HCT116 (cell line): Measurements from ENCODE around the gene CEP112. TPM values are rescaled to one million over a fixed set of nuclear protein-coding genes. Genes with fewer than 3 reads are reported as not detected.

ENCODE experiments used
- ATAC-seq: fragments of 200-7000 bp; cut with Tn5 transposase; 2 replicates; pipeline ENCODE4 v1.9.1; 2020; ENCODE audit warnings: mild to moderate bottlenecking, moderate library complexity
- BruUV-seq: library from RNA; stranded (reverse); fragments of 400-500 nt; replicated peaks from 2 replicates; lab custom pipeline; 2021; lab: Mats Ljungman, UMichigan
- CTCF ChIA-PET: fragments of 300-600 bp; sonication (Branson Sonifier 250); formaldehyde crosslinking; loops from one replicate; lab custom pipeline; 2021; ENCODE audit warnings: antibody characterized with exemption; lab: Charles Lee
- POLR2A ChIA-PET: fragments of 300-600, 350-600 bp; sonication (Branson Sonifier 250); formaldehyde crosslinking; loops from one replicate; lab custom pipeline; 2021; ENCODE audit warnings: antibody characterized with exemption; lab: Charles Lee
- RAD21 ChIA-PET, 2 experiments: fragments of 300-600 bp; sonication (Branson Sonifier 250); formaldehyde crosslinking; loops; one replicate each; lab custom pipeline; 2023; ENCODE audit warnings: low total read pairs in 2 of 2; ENCODE audit not compliant: uncharacterized antibody in 2 of 2, unreplicated experiment in 2 of 2, low non-redundant PET in 1 of 2; lab: Charles Lee
- DNase-seq: peaks from one replicate; pipeline ENCODE4 v3.0.0-alpha.2; 2010; ENCODE audit warnings: low read depth, low spot score
- H2AFZ ChIP-seq: fragments of 200-600 bp; shearing (Covaris generic), sonication (generic); 2 replicates; pipeline ENCODE4 v1.6.1; 2017; ENCODE audit warnings: low read depth, mixed run types, mixed read lengths, antibody characterized with exemption, low read length; ENCODE audit not compliant: poor library complexity, severe bottlenecking
- H3K27ac ChIP-seq: 2 replicates; pipeline ENCODE4 v1.5.1; 2012; ENCODE audit warnings: low read depth, low read length
- H3K27me3 ChIP-seq: fragments of 200-600 bp; sonication (generic); 2 replicates; pipeline ENCODE4 v1.6.1; 2016; ENCODE audit warnings: mixed run types, low read length, mixed read lengths; ENCODE audit not compliant: insufficient read depth
- H3K36me3 ChIP-seq, 2 experiments: fragments of 200-500 bp in 1 of 2; fragments of 200-600 bp in 1 of 2; sonication (Bioruptor generic) in 1 of 2; sonication (generic) in 1 of 2; 2 replicates each; pipeline versions ENCODE4 v1.5.1 to v1.6.1; 2014 to 2016; ENCODE audit warnings: low read length in 2 of 2, inconsistent platforms in 1 of 2, mixed read lengths in 1 of 2, mixed run types in 1 of 2; ENCODE audit not compliant: insufficient read depth in 2 of 2, control insufficient read depth in 1 of 2
- H3K4me1 ChIP-seq, 2 experiments: fragments of 200-600 bp in 1 of 2; sonication (generic) in 1 of 2; 2 replicates each; pipeline versions ENCODE4 v1.5.1 to v1.6.1; 2012 to 2017; ENCODE audit warnings: low read length in 2 of 2, inconsistent platforms in 1 of 2, mild to moderate bottlenecking in 1 of 2, mixed read lengths in 1 of 2, mixed run types in 1 of 2, moderate library complexity in 1 of 2; ENCODE audit not compliant: insufficient read depth in 2 of 2, control insufficient read depth in 1 of 2
- H3K4me2 ChIP-seq: fragments of 200-600 bp; sonication (generic); 2 replicates; pipeline ENCODE4 v1.6.1; 2017; ENCODE audit warnings: mixed run types, low read length, mixed read lengths
- H3K4me3 ChIP-seq, 2 experiments: fragments of 200-600 bp in 1 of 2; sonication (generic) in 1 of 2; replicated peaks in 1 of 2; 2 replicates each; pipeline ENCODE4 v1.5.1; 2011 to 2016; ENCODE audit warnings: low read length in 2 of 2, control low read depth in 1 of 2, low read depth in 1 of 2, mild to moderate bottlenecking in 1 of 2, mixed read lengths in 1 of 2, mixed run types in 1 of 2
- H3K79me2 ChIP-seq: fragments of 200-600 bp; sonication (generic); 2 replicates; pipeline ENCODE4 v1.6.1; 2017; ENCODE audit warnings: mild to moderate bottlenecking, mixed run types, low read length, moderate library complexity, mixed read lengths; ENCODE audit not compliant: insufficient read depth
- H3K9ac ChIP-seq: fragments of 200-600 bp; sonication (generic); 2 replicates; pipeline ENCODE4 v1.6.1; 2016; ENCODE audit warnings: low read length, mixed read lengths
- H3K9me2 ChIP-seq: fragments of 200-600 bp; sonication (generic), shearing (Covaris generic); 2 replicates; pipeline ENCODE4 v1.6.1; 2017; ENCODE audit warnings: mixed run types, mild to moderate bottlenecking, moderate library complexity; ENCODE audit not compliant: insufficient read depth
- H3K9me3 ChIP-seq, 2 experiments: fragments of 200-500 bp in 1 of 2; fragments of 200-600 bp in 1 of 2; sonication (Bioruptor generic) in 1 of 2; sonication (generic) in 1 of 2; 2 replicates each; pipeline ENCODE4 v1.6.1; 2014 to 2017; ENCODE audit warnings: low read length in 2 of 2, mixed read lengths in 2 of 2, inconsistent platforms in 1 of 2, low read depth in 1 of 2, mild to moderate bottlenecking in 1 of 2, mixed run types in 1 of 2, moderate library complexity in 1 of 2; ENCODE audit not compliant: control insufficient read depth in 1 of 2, insufficient read depth in 1 of 2
- H4K20me1 ChIP-seq: fragments of 200-600 bp; sonication (generic), shearing (Covaris generic); 2 replicates; pipeline ENCODE4 v1.6.1; 2017; ENCODE audit warnings: mixed run types, mild to moderate bottlenecking, moderate library complexity; ENCODE audit not compliant: insufficient read depth
- ATF3 ChIP-seq: IDR thresholded peaks from 2 replicates; pipeline ENCODE4 v1.6.1; 2012
- CBX3 ChIP-seq: IDR thresholded peaks from 2 replicates; pipeline ENCODE4 v1.6.1; 2012; ENCODE audit warnings: low read depth
- EGR1 ChIP-seq: IDR thresholded peaks from 2 replicates; pipeline ENCODE4 v1.6.1; 2012; ENCODE audit warnings: low read depth
- JUND ChIP-seq: IDR thresholded peaks from 2 replicates; pipeline ENCODE4 v1.6.1; 2012
- MAX ChIP-seq: IDR thresholded peaks from 2 replicates; pipeline ENCODE4 v1.6.1; 2012
- POLR2A ChIP-seq: IDR thresholded peaks from 2 replicates; pipeline ENCODE4 v1.7.0; 2011; ENCODE audit warnings: borderline replicate concordance; ENCODE audit not compliant: insufficient read depth, insufficient read length; ENCODE audit errors: extremely low read depth
- REST ChIP-seq: IDR thresholded peaks from 2 replicates; pipeline ENCODE4 v1.6.1; 2012; ENCODE audit warnings: low read depth
- SRF ChIP-seq: IDR thresholded peaks from 2 replicates; pipeline ENCODE4 v1.6.1; 2012; ENCODE audit warnings: low read depth
- TCF7L2 ChIP-seq: IDR thresholded peaks from 2 replicates; pipeline ENCODE4 v1.7.0; 2011; ENCODE audit warnings: borderline replicate concordance, inconsistent platforms; ENCODE audit not compliant: insufficient read depth, insufficient read length; ENCODE audit errors: extremely low read depth
- intact Hi-C: fragments of 100-400 bp; cut with micrococcal nuclease; formaldehyde crosslinking; loops from 2 replicates; pipeline ENCODE4 v1.10.0; 2022
- total RNA-seq: library from RNA; stranded (reverse); gene quantifications from one replicate; pipeline ENCODE4 v1.2.1, GENCODE V29; 2021; ENCODE audit not compliant: unreplicated experiment

Gene CEP112
- total RNA-seq, 1 experiment from 2014 or later = 10.9 TPM

- no peaks in the 10 kb centered on the region for H3K36me3 ChIP-seq
- no peak overlapping the region for H3K4me3 ChIP-seq
- no peaks in the 10 kb centered on the region for H3K4me1 ChIP-seq
- DNase-seq (no peak), ATAC-seq (no peak)
- no peaks in the 10 kb centered on the region for H4K20me1 ChIP-seq
- BruUV-seq = no TSS peak
- intact Hi-C loops = no loop called here
- no peak for TF ChIP-seq TCF7L2
- no peak for TF ChIP-seq ATF3
- no peak for TF ChIP-seq SRF
- no peak for TF ChIP-seq POLR2A
- TF ChIP-seq REST = no peak
- TF ChIP-seq JUND = no peak
- no peak for TF ChIP-seq CBX3
- TF ChIP-seq MAX = no peak
- no peak for TF ChIP-seq EGR1
- RAD21 ChIA-PET = no interaction called here
- H3K9me2 ChIP-seq = no peaks in the 10 kb centered on the region
- no peaks in the 10 kb centered on the region for H3K27me3 ChIP-seq
- no peaks in the 10 kb centered on the region for H3K79me2 ChIP-seq
- POLR2A ChIA-PET = no interaction called here
- CTCF ChIA-PET = no interaction called here
- no peak overlapping the region for H3K4me2 ChIP-seq
- no peak overlapping the region for H2AFZ ChIP-seq
- H3K9ac ChIP-seq = no peak overlapping the region
- H3K9me3 ChIP-seq = no peaks in the 10 kb centered on the region
- H3K27ac ChIP-seq = no peak overlapping the region
Measured at GRCh38 chr17:66063686-66064085, 128.2 kb downstream of the CEP112 start.
